Activated CD4-positive, alpha-beta T cell treated with anti-CD3 and anti-CD28 coated beads for 36 hours (primary cell): ENCODE results near the gene LSP1. TPM values are rescaled to one million over a fixed set of nuclear protein-coding genes. Genes with fewer than 3 reads are reported as not detected.
"Not testable (repeated sequence)": the region's sequence is repeated elsewhere in the genome, so short reads cannot be mapped to it uniquely, and the experiment has no call there.

Experiments used
- ATAC-seq: fragments of 200-7000 bp; cut with Tn5 transposase; one replicate; pipeline ENCODE4 v1.10.0; 2021; ENCODE audit warnings: mild to moderate bottlenecking, moderate library complexity
- CTCF ChIA-PET: fragments of 350-600 bp; sonication (Branson Sonifier 250); formaldehyde crosslinking; loops from one replicate; lab custom pipeline; 2021; ENCODE audit warnings: antibody characterized with exemption; lab: Charles Lee
- POLR2A ChIA-PET: fragments of 350-600 bp; sonication (Branson Sonifier 250); formaldehyde crosslinking; loops from one replicate; lab custom pipeline; 2021; ENCODE audit warnings: antibody characterized with exemption, inconsistent platforms; lab: Charles Lee
- DNase-seq: peaks from one replicate; pipeline ENCODE4 v3.0.0-alpha.2; 2020
- H3K27ac Mint-ChIP-seq: one replicate; pipeline ENCODE4 v1.8.0; 2021; ENCODE audit warnings: mixed read lengths
- H3K27me3 Mint-ChIP-seq: one replicate; pipeline ENCODE4 v1.8.0; 2021; ENCODE audit warnings: mixed read lengths
- H3K36me3 Mint-ChIP-seq: one replicate; pipeline ENCODE4 v1.8.0; 2021; ENCODE audit warnings: low read depth, mixed read lengths
- H3K4me1 Mint-ChIP-seq: one replicate; pipeline ENCODE4 v1.8.0; 2021; ENCODE audit warnings: mixed read lengths
- H3K4me3 Mint-ChIP-seq: one replicate; pipeline ENCODE4 v1.8.0; 2021; ENCODE audit warnings: mild to moderate bottlenecking, moderate library complexity, mixed read lengths
- H3K9me3 Mint-ChIP-seq: one replicate; pipeline ENCODE4 v1.8.0; 2021; ENCODE audit warnings: low read depth, mixed read lengths
- intact Hi-C, 2 experiments: fragments of 100-400 bp; cut with DNase I in 1 of 2; cut with micrococcal nuclease in 1 of 2; formaldehyde crosslinking; loops; one replicate each; pipeline versions ENCODE4 v1.14.2 to v1.15.1; 2022 to 2024; cut with DNase I, micrococcal nuclease
- total RNA-seq, 2 experiments: library from RNA; stranded (reverse); gene quantifications; one replicate each; pipeline ENCODE4 v1.2.3, GENCODE V29; 2021

Gene LSP1
- total RNA-seq, 2 experiments from 2014 or later, result 193 to 227 TPM

GRCh38 chr11:1875093-1875850 is 22.4 kb downstream of the LSP1 start:
- peaks cover 34% of the 10 kb centered on the region for H3K4me1 Mint-ChIP-seq
- H3K27me3 Mint-ChIP-seq, result no peaks in the 10 kb centered on the region
- CTCF ChIA-PET, result interaction anchor here (0.6 to 1.8 kb wide), 3 partner anchors 10 to 114 kb away, joined by 3 to 5 read pairs (median 3); no protein-coding TSS in a partner anchor
- DNase-seq, result peak; percentile 4
- H3K9me3 Mint-ChIP-seq, result no peaks in the 10 kb centered on the region
- H3K4me3 Mint-ChIP-seq, result no peak overlapping the region
- H3K36me3 Mint-ChIP-seq, result peaks cover 2% of the 10 kb centered on the region
- no peak overlapping the region for H3K27ac Mint-ChIP-seq
- ATAC-seq, result no peak
- intact Hi-C loops, result no loop called here
- POLR2A ChIA-PET, result no interaction called here

GRCh38 chr11:1875851-1876301 is 23.0 kb downstream of the LSP1 start:
- H3K4me3 Mint-ChIP-seq, H3K27me3 Mint-ChIP-seq, intact Hi-C loops, H3K9me3 Mint-ChIP-seq, ATAC-seq, H3K27ac Mint-ChIP-seq, H3K36me3 Mint-ChIP-seq: not testable (repeated sequence)
- peak; percentile 6 for DNase-seq
- peaks cover 30% of the 10 kb centered on the region for H3K4me1 Mint-ChIP-seq
- ChIA-PET CTCF (interaction anchor here (0.6 to 1.8 kb wide), 5 partner anchors 10 to 274 kb away, joined by 3 to 5 read pairs (median 3); no protein-coding TSS in a partner anchor), POLR2A (interaction anchor here (0.6 kb wide), 1 partner anchor 20 kb away, joined by 3 read pairs; no protein-coding TSS in a partner anchor)

DNA sequence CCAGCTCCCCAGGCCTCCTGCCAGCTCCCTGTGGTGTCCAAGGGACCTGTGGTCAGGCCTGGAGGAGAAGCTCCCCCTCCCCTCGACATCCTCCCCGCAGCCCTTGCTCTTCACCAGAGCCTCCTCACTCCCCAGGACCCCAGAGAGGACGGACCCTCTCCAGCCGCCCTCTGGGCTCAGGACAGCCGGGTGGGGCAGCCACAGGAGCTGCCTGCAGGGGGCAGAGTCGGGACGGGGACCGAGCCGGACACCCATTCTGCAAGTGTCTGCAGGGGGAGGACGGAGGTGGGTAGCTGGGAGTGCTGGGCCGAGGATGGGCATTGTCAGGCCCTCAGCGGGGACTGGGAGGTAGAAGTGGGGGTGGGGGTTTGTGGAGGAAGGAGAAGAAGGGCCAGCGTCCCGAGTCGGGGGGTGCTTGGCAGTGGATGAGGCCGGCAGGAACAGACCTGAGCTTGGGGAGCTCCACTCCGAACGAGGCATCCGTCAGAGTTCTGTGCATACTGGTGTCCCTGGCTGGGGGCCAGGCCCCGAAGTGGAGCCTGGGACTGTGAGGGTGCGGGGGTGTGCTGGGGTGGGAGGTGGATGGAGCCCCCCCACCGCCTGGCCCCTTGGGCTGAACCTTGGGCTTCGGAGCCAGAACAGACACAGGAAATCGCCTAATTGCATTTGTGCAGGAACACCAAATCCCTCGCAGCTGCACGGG is 23.6 kb downstream of the LSP1 start:
- peaks cover 26% of the 10 kb centered on the region for H3K4me1 Mint-ChIP-seq
- H3K4me3 Mint-ChIP-seq, result no peak overlapping the region
- ChIA-PET POLR2A (interaction anchor here (0.6 kb wide), 1 partner anchor 20 kb away, joined by 3 read pairs; no protein-coding TSS in a partner anchor), CTCF (interaction anchor here (0.7 to 1.8 kb wide), 5 partner anchors 11 to 274 kb away, joined by 3 to 5 read pairs (median 3); no protein-coding TSS in a partner anchor)
- no peak for ATAC-seq
- H3K27me3 Mint-ChIP-seq, result no peaks in the 10 kb centered on the region
- H3K27ac Mint-ChIP-seq, result no peak overlapping the region
- peak; percentile 49 for DNase-seq
- no peaks in the 10 kb centered on the region for H3K9me3 Mint-ChIP-seq
- intact Hi-C loops, result no loop called here
- H3K36me3 Mint-ChIP-seq, result no peaks in the 10 kb centered on the region

- intact Hi-C loops, result no loop called here
- peak; percentile 8 for DNase-seq
- no peak for ATAC-seq
- POLR2A ChIA-PET, result no interaction called here
- Mint-ChIP-seq H3K27ac (no peak overlapping the region), H3K27me3 (no peaks in the 10 kb centered on the region), H3K4me1 (peaks cover 19% of the 10 kb centered on the region), H3K36me3 (no peaks in the 10 kb centered on the region), H3K9me3 (no peaks in the 10 kb centered on the region), H3K4me3 (no peak overlapping the region)
- CTCF ChIA-PET, result interaction anchor here (1.4 to 1.8 kb wide), 2 partner anchors 11 to 273 kb away, joined by 4 to 5 read pairs; no protein-coding TSS in a partner anchor
These were observed 24.6 kb downstream of the LSP1 start for GRCh38 chr11:1877211-1878136.

GRCh38 chr11:1878137-1879031 is 25.5 kb downstream of the LSP1 start:
- Mint-ChIP-seq H3K36me3 (no peaks in the 10 kb centered on the region), H3K4me3 (no peak overlapping the region), H3K4me1 (peaks cover 15% of the 10 kb centered on the region), H3K27me3 (no peaks in the 10 kb centered on the region), H3K27ac (no peak overlapping the region), H3K9me3 (no peaks in the 10 kb centered on the region)
- ChIA-PET POLR2A (no interaction called here), CTCF (interaction anchor here (1.0 kb wide), 1 partner anchor 12 kb away, joined by 3 read pairs; no protein-coding TSS in a partner anchor)
- ATAC-seq (no peak), DNase-seq (no peak)
- intact Hi-C loops, result no loop called here

GRCh38 chr11:1879342-1879940 is 26.6 kb downstream of the LSP1 start:
- H3K27me3 Mint-ChIP-seq, result no peaks in the 10 kb centered on the region
- ChIA-PET CTCF (interaction anchor here (1.0 kb wide), 1 partner anchor 11 kb away, joined by 3 read pairs; no protein-coding TSS in a partner anchor), POLR2A (no interaction called here)
- DNase-seq (peak; percentile 5), ATAC-seq (no peak)
- H3K9me3 Mint-ChIP-seq, result no peaks in the 10 kb centered on the region
- no peak overlapping the region for H3K4me3 Mint-ChIP-seq
- intact Hi-C loops, result no loop called here
- H3K27ac Mint-ChIP-seq, result no peak overlapping the region
- peaks cover 13% of the 10 kb centered on the region for H3K4me1 Mint-ChIP-seq
- no peaks in the 10 kb centered on the region for H3K36me3 Mint-ChIP-seq

DNA sequence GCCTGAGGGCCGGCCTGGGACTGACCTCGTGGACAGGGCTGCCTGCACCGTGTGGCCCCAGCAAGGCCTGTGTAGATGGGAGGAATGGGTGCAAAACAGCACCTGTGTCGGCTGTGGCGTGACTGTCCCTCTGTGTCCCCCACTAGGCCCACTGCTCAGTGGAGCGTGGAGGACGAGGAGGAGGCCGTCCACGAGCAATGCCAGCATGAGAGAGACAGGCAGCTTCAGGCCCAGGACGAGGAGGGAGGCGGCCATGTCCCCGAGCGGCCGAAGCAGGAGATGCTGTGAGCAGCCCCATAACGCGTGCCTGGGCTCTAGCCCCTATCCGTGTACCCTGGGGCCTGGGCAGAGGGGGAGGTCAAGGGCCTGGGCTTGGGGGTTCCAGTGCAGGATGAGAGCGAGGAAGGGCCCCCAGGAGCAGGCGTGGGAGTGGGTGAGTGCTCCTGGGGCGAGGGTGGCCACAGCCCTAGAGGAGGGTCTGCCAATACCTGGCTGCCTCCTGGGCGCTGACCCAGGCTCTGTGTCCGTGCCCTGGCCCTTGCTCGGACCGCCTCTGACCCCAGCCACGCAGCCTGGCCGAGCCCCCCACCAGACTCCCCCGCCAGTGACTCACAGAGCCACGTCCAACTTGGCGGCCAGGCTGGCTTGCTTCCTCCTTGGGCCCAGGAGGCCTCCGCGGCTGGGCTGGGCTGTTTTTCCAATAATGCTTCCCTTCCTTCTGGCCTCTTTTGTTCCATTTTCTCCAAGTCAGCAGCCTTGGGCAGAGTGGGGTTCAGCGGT is 27.2 kb downstream of the LSP1 start:
- no peaks in the 10 kb centered on the region for H3K27me3 Mint-ChIP-seq
- no peak overlapping the region for H3K4me3 Mint-ChIP-seq
- ATAC-seq (no peak), DNase-seq (peak; percentile 6)
- POLR2A ChIA-PET, result no interaction called here
- H3K36me3 Mint-ChIP-seq, result no peaks in the 10 kb centered on the region
- peaks cover 12% of the 10 kb centered on the region for H3K4me1 Mint-ChIP-seq
- no peak overlapping the region for H3K27ac Mint-ChIP-seq
- CTCF ChIA-PET, result interaction anchor here (3.2 kb wide), 1 partner anchor 46 kb away, joined by 13 read pairs; the partner anchor contains the start of gene SYT8
- intact Hi-C loops, result loop anchor here (5.0 kb wide), 2 partner anchors 37 to 43 kb away; partner anchors contain the start of genes TNNT3 (in 2 of the 2) and TNNI2 (in 1 of the 2)
- no peaks in the 10 kb centered on the region for H3K9me3 Mint-ChIP-seq

- Mint-ChIP-seq H3K27ac (no peak overlapping the region), H3K27me3 (no peaks in the 10 kb centered on the region), H3K9me3 (no peaks in the 10 kb centered on the region), H3K4me3 (no peak overlapping the region), H3K36me3 (no peaks in the 10 kb centered on the region), H3K4me1 (peaks cover 9% of the 10 kb centered on the region)
- ChIA-PET POLR2A (interaction anchor here (0.6 to 0.7 kb wide), 2 partner anchors 104 to 274 kb away, joined by 3 read pairs; no protein-coding TSS in a partner anchor), CTCF (interaction anchor here (0.6 to 3.2 kb wide), 6 partner anchors 11 to 354 kb away, joined by 3 to 13 read pairs (median 6); partner anchors contain the start of genes PRR33 and SYT8)
- ATAC-seq (no peak), DNase-seq (peak; percentile 14)
- intact Hi-C loops, result loop anchor here (5.0 kb wide), 2 partner anchors 36 to 44 kb away; partner anchors contain the start of genes TNNT3 (in 2 of the 2) and TNNI2 (in 1 of the 2)
These were observed 28.0 kb downstream of the LSP1 start for GRCh38 chr11:1880746-1881441.
